ENCODE measurements around the gene MAN1A1.

The MAN1A1 gene

GRCh38 chr6:119262612-119263011 is 86.9 kb downstream of the MAN1A1 start:
- no peak for TF ChIP-seq CTCF (conservative IDR thresholded peaks at IDR 0.05; ENCODE audit: low read depth, low read length)
- DNase-seq (ENCODE audit: low read depth), result no peak

GRCh38 chr6:119261944-119262284 is 87.6 kb downstream of the MAN1A1 start:
- TF ChIP-seq CTCF (conservative IDR thresholded peaks at IDR 0.05; ENCODE audit: low read depth, low read length), result no peak
- no peak overlapping the region for H3K4me3 ChIP-seq (ENCODE audit: low read length)
- no peak for DNase-seq (ENCODE audit: low read depth)

More at GRCh38 chr6:119262612-119263011, 86.9 kb downstream of the MAN1A1 start:
- no peak overlapping the region for H3K4me3 ChIP-seq (ENCODE audit: low read length)

- no peak for TF ChIP-seq CTCF (conservative IDR thresholded peaks at IDR 0.05; ENCODE audit: low read depth, low read length)
- no peak overlapping the region for H3K4me3 ChIP-seq (ENCODE audit: low read length)
- no peak for DNase-seq (ENCODE audit: low read depth)
Measured at GRCh38 chr6:119259027-119259426, 90.5 kb downstream of the MAN1A1 start.

- no peak for DNase-seq (ENCODE audit: low read depth)
- no peak for TF ChIP-seq CTCF (conservative IDR thresholded peaks at IDR 0.05; ENCODE audit: low read depth, low read length)
- no peak overlapping the region for H3K4me3 ChIP-seq (ENCODE audit: low read length)
Measured at GRCh38 chr6:119257726-119258125, 91.8 kb downstream of the MAN1A1 start.

- TF ChIP-seq CTCF (conservative IDR thresholded peaks at IDR 0.05; ENCODE audit: low read depth, low read length), result no peak
- no peak for DNase-seq (ENCODE audit: low read depth)
- H3K4me3 ChIP-seq (ENCODE audit: low read length), result no peak overlapping the region
Measured at GRCh38 chr6:119256978-119257462, 92.5 kb downstream of the MAN1A1 start.

- no peak for TF ChIP-seq CTCF (conservative IDR thresholded peaks at IDR 0.05; ENCODE audit: low read depth, low read length)
- no peak for DNase-seq (ENCODE audit: low read depth)
- no peak overlapping the region for H3K4me3 ChIP-seq (ENCODE audit: low read length)
Measured at GRCh38 chr6:119256392-119256791, 93.2 kb downstream of the MAN1A1 start.

- no peak for TF ChIP-seq CTCF (conservative IDR thresholded peaks at IDR 0.05; ENCODE audit: low read depth, low read length)
- H3K4me3 ChIP-seq (ENCODE audit: low read length), result no peak overlapping the region
- DNase-seq (ENCODE audit: low read depth), result no peak
Measured at GRCh38 chr6:119255492-119255891, 94.1 kb downstream of the MAN1A1 start.
